GM04504 (cell line): ENCODE results near the gene PDE6G.
"Not testable (repeated sequence)": the region's sequence is repeated elsewhere in the genome, so short reads cannot be mapped to it uniquely, and the experiment has no call there.

Source experiments
- DNase-seq: peaks from one replicate; pipeline ENCODE4 v3.0.0-alpha.2; 2012; ENCODE audit warnings: low read depth

PDE6G gene

GRCh38 chr17:81635431-81635830, 20.9 kb downstream of the PDE6G start:
- DNase-seq, result no peak

- DNase-seq, result no peak
These were observed 24.9 kb downstream of the PDE6G start for GRCh38 chr17:81631482-81631881.

GRCh38 chr17:81630274-81630673, 26.1 kb downstream of the PDE6G start:
- no peak for DNase-seq

- DNase-seq, result no peak
These were observed 34.7 kb downstream of the PDE6G start for GRCh38 chr17:81621494-81622130.

GRCh38 chr17:81618307-81618706, 38.0 kb downstream of the PDE6G start:
- DNase-seq, result not testable (repeated sequence)

DNA sequence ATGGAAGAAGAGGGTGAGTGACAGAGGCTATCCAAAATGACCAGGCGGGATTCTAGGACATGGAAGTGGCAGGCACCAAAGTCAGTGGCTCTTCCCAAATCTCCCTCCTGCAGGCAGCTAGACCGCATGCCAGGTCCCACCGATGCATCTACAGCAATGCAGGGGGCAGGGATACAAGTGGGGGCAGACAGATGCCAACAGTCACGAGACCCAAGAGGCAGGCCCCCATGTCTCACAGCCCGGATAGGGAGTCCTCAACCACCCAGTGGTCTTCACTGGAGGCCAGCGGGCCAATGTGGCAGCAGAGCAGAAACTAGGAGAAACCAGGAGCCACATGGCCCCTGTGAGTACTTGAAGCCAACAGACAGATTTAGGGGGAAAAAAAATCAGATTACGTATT, 39.5 kb downstream of the PDE6G start:
- DNase-seq, result no peak

DNA sequence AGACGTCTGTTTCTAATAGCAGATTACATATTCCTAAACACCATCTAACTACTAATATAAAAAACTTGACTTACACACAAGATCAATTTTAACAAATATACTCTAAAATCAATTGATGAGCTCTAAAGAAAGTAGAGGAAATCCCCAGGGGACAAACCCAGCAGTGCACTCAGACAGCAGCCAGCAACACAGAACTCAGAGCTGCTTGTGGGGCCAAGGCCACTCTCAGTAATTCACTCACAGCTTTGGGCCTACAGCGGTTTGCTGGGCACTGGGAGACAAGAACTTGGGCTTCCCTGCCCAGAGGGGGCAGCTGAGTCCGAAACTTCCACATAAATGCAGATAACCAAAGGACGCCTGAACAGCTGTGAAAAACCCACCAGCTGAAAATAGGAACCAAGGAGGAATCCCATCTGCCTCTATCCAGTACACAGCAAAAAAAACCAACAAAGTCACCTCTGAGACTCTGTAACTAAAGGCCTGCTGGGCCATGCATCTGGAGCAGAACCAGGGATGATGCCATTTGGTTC, 40.9 kb downstream of the PDE6G start:
- no peak for DNase-seq

GRCh38 chr17:81612172-81612970, 44.0 kb downstream of the PDE6G start:
- no peak for DNase-seq

- DNase-seq, result no peak
These were observed 46.6 kb downstream of the PDE6G start for GRCh38 chr17:81609541-81610311.

- no peak for DNase-seq
These were observed 47.7 kb downstream of the PDE6G start for GRCh38 chr17:81608605-81609004.

DNA sequence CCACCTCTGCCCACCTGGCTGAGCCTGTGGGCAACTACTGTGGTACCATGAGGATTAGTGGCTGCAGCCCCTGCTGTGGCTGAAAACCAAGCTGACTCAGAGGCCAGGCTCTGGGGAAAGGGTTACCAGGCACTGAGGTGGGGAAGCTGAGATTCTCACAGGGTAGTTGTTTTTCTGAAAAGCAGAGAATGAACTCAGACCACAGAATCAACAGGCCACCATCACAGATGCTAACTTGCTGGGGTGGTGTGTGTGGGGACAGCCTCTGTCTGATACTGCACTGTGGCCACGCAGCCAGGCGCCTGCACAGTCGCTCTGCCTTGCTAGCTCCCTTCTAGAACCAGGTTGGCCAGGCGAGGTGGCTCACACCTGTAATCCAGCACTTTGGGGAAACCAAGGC, 48.3 kb downstream of the PDE6G start:
- no peak for DNase-seq

GRCh38 chr17:81607431-81607830, 48.9 kb downstream of the PDE6G start:
- DNase-seq, result no peak

GRCh38 chr17:81603846-81604610, 52.3 kb downstream of the PDE6G start:
- DNase-seq, result no peak

DNA sequence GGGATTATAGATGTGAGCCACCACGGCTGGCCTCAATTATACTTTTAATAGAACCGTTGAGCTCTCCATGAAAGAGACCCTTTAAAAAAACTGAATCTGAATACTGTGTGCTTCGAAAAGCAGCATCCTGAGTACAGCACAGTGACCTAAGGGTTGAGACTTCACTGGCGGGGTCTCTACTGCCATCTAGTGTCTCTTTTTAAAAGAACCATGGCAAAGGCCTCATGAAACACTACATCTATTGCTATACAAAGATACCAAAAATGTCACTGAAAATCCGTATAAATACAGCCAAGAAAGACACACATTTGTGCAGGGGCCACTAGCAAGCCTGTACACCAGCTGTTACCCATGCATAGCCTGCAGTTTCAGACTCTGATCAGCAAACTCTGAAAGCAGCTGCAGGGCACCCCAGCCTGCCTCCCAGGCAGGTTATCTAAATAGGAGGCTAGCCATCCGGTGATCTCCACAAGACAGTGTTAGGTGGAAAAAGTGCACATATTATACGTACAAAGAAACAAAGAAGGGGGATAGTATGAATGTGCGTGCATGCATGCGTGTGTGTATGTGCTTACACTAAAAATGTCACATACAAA, 54.7 kb downstream of the PDE6G start:
- DNase-seq, result peak; percentile 60
